Measurements from ENCODE around the gene SSX2IP.

Gene SSX2IP

DNA sequence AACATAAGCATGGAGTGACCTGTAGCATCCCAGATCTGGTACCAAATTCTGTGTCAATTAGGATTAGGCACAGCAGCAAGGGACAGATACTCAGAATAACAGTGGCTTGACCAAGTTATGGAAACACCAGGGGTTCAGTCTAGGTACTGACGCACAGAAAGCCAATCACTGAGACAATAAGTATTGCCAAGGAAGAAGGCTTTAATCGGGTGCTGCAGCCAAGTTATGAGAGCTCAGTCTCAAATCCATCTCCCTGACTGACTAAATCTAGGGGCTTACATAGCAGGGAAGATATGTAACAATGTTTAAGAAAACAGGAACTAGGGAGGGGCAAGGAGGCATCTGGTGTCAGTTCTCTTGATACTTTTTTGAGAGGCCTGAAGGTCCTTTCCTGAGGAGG, 76.4 kb downstream of the SSX2IP start:
- in situ Hi-C loops (cut with HindIII; ENCODE audit: low sequenced_read_pairs): no loop called here
- no peak overlapping the region for H3K4me3 ChIP-seq (ENCODE audit: low read depth, low read length)
- TF ChIP-seq, protein P1, sequence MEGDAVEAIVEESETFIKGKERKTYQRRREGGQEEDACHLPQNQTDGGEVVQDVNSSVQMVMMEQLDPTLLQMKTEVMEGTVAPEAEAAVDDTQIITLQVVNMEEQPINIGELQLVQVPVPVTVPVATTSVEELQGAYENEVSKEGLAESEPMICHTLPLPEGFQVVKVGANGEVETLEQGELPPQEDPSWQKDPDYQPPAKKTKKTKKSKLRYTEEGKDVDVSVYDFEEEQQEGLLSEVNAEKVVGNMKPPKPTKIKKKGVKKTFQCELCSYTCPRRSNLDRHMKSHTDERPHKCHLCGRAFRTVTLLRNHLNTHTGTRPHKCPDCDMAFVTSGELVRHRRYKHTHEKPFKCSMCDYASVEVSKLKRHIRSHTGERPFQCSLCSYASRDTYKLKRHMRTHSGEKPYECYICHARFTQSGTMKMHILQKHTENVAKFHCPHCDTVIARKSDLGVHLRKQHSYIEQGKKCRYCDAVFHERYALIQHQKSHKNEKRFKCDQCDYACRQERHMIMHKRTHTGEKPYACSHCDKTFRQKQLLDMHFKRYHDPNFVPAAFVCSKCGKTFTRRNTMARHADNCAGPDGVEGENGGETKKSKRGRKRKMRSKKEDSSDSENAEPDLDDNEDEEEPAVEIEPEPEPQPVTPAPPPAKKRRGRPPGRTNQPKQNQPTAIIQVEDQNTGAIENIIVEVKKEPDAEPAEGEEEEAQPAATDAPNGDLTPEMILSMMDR (IDR thresholded peaks at IDR 0.05; ENCODE audit: low read depth, low read length, missing control alignments): no peak
- DNase-seq (ENCODE audit: low read depth): no peak

DNA sequence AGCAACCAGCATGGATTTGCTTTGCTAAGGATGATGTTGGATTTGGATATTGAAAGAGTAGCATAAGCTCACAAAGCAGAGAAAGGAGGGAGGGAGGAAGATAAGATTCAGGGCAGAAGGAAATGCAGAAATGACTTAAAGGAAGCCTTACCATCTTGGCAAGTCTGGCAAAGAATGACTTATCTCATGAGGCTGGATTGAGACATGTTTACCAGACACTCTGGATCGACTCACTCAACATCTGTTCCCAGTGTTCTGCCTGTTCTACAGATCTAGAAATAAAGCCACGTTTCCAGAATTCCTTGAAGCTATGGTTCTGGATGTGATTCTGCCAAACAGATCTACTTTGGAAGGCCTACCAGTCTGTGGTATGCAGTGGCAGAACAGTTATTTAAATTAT, 77.2 kb downstream of the SSX2IP start:
- in situ Hi-C loops (cut with HindIII; ENCODE audit: low sequenced_read_pairs): no loop called here
- TF ChIP-seq, protein P1 (IDR thresholded peaks at IDR 0.05; ENCODE audit: low read depth, low read length, missing control alignments): no peak
- DNase-seq (ENCODE audit: low read depth): no peak
- H3K4me3 ChIP-seq (ENCODE audit: low read depth, low read length): no peak overlapping the region

DNA sequence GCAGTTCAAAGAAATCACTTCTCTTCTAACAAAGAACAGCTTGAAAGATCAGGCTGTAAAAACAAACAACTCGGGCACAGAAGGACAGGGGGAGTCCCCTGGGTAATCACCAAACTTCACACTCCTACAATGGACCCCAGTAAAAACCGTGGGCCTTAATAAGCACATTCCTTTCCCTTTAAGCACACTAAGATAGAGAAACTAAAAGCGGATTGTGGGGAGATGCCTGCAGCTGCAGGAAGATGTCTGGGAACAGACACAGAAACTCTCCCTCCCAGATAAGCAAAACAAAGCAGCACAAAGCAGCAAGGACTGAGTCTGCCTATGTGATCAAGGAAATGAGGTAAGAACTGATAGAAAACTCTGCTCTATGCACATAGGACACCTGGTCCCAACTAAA, 78.5 kb downstream of the SSX2IP start:
- peak; percentile 11 for DNase-seq (ENCODE audit: low read depth)
- TF ChIP-seq, protein P1 (IDR thresholded peaks at IDR 0.05; ENCODE audit: low read depth, low read length, missing control alignments): no peak
- H3K4me3 ChIP-seq (ENCODE audit: low read depth, low read length): no peak overlapping the region
- in situ Hi-C loops (cut with HindIII; ENCODE audit: low sequenced_read_pairs): no loop called here

DNA sequence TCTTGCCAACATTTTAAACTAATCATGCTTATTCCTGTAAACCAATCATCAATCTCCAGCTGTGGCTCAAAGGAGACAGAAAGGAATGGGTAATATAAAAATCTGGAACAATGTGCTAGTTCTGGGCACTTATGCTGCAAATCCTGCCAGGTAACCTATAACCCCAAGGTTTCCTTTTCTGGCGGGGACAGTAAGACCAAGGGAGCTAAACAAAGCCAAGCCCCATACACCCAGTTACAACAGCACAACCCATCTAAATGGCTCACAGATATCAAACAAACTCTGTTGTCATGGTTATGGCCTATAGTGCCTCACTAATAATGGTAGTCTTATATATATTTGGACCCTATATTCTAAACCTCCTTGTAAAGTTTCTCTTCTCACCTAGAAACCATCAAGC, 79.2 kb downstream of the SSX2IP start:
- in situ Hi-C loops (cut with HindIII; ENCODE audit: low sequenced_read_pairs): no loop called here
- H3K4me3 ChIP-seq (ENCODE audit: low read depth, low read length): no peak overlapping the region
- no peak for DNase-seq (ENCODE audit: low read depth)
- TF ChIP-seq, protein P1 (IDR thresholded peaks at IDR 0.05; ENCODE audit: low read depth, low read length, missing control alignments): no peak

DNA sequence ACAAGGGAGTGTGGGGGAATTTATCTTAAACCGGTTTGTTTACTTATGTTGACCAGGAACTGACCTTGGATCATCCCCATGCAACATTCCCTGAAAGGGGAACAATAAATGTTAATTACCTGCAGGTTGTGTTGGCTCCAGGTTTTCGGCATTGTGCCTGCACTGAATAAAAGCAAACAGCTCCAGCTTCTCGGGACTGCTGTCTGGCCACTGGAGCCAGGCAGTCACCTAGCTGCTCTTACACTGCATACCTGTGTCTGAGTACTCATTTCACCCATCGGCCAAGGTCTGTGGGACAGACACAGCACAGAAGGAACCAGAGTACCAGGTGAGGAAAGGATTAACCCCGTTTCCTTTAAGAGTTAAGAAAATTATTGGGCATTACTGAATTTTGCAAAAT, 83.3 kb downstream of the SSX2IP start:
- TF ChIP-seq, protein P1 (IDR thresholded peaks at IDR 0.05; ENCODE audit: low read depth, low read length, missing control alignments): no peak
- no peak overlapping the region for H3K4me3 ChIP-seq (ENCODE audit: low read depth, low read length)

DNA sequence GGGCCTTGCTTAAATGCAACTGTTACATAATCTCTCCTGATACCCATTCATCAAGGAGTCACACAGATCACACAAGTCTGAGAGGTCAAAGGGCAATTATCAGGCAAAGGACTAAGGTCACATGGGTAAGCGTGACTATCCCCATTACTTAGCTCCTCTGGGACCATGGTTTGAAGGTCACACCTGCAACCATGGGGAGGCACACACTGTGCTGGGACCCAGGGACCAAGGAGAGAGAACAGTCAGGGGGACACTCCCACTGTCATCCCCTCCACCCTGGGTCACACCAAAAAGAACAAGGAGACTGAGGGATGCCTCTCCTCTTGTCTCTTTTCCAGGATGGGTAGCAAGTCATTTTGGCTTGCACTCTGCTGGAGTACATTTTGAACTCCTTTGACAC, 85.1 kb downstream of the SSX2IP start:
- TF ChIP-seq, protein P1 (IDR thresholded peaks at IDR 0.05; ENCODE audit: low read depth, low read length, missing control alignments): no peak
- in situ Hi-C loops (cut with HindIII; ENCODE audit: low sequenced_read_pairs): no loop called here
- DNase-seq (ENCODE audit: low read depth): no peak
- H3K4me3 ChIP-seq (ENCODE audit: low read depth, low read length): no peak overlapping the region

More for the DNA sequence above, 83.3 kb downstream of the SSX2IP start:
- DNase-seq (ENCODE audit: low read depth): no peak
- in situ Hi-C loops (cut with HindIII; ENCODE audit: low sequenced_read_pairs): no loop called here
